Epithelial cell of proximal tubule (primary cell): ENCODE data around the gene UCN3. TPM values are rescaled to one million over a fixed set of nuclear protein-coding genes. Genes with fewer than 3 reads are reported as not detected.

Experiments used
- DNase-seq: peaks from one replicate; pipeline ENCODE4 v3.0.0-alpha.2; 2011; ENCODE audit warnings: low read depth
- H3K4me3 ChIP-seq: 2 replicates; pipeline ENCODE4 v1.5.1; 2011; ENCODE audit warnings: low read depth, mild to moderate bottlenecking, low read length
- total RNA-seq: library from RNA; depleted of rRNA; stranded (reverse); fragments of >200 nt; gene quantifications from 2 replicates; pipeline ENCODE4 v1.2.3, GENCODE V29; 2015
- TF ChIP-seq, protein P1 (sequence below): conservative IDR thresholded peaks from 2 replicates; pipeline ENCODE4 v1.5.1; 2012; ENCODE audit warnings: low read depth, mild to moderate bottlenecking, low read length

The UCN3 gene
- total RNA-seq, 1 donor from 2014 or later, result not detected

DNA sequence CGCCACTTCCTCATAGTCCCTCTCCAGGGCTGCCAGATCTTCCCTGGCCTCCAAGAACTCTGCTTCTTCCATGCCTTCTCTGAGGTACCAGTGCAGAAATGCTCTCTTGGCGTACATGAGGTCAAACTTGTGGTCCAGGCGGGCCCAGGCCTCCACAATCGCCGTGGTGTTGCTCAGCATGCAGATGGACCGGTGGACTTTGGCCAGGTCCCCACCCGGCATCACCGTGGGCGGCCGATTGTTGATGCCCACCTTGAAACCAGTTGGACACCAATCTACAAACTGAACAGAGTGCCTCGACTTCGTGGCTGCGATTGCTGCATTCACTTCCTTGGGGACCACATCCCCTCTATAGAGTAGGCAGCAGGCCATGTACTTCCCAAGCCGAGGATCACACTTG, 28.8 kb downstream of the UCN3 start:
- no peak for DNase-seq
- H3K4me3 ChIP-seq, result no peak overlapping the region
- TF ChIP-seq, protein P1, sequence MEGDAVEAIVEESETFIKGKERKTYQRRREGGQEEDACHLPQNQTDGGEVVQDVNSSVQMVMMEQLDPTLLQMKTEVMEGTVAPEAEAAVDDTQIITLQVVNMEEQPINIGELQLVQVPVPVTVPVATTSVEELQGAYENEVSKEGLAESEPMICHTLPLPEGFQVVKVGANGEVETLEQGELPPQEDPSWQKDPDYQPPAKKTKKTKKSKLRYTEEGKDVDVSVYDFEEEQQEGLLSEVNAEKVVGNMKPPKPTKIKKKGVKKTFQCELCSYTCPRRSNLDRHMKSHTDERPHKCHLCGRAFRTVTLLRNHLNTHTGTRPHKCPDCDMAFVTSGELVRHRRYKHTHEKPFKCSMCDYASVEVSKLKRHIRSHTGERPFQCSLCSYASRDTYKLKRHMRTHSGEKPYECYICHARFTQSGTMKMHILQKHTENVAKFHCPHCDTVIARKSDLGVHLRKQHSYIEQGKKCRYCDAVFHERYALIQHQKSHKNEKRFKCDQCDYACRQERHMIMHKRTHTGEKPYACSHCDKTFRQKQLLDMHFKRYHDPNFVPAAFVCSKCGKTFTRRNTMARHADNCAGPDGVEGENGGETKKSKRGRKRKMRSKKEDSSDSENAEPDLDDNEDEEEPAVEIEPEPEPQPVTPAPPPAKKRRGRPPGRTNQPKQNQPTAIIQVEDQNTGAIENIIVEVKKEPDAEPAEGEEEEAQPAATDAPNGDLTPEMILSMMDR, result no peak

DNA sequence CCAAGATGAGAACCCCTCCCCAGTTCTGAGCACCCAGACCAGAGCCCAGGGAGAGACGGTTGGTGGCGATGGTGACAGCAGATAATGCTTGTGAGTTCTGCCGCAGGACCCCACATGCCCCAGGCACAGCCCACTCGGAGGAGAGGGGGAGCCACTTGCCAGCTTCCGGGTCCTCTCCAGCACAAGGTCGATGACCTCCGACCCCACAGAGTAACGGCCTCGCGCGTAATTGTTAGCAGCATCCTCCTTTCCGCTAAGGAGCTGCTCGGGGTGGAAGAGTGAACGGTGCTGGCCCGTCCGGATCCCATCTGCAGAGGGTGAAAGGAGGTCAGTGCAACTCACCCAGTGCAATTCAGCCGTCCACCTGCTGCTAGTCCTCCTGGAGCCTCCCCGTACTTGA, 30.4 kb downstream of the UCN3 start:
- no peak overlapping the region for H3K4me3 ChIP-seq
- TF ChIP-seq, protein P1, result no peak

DNA sequence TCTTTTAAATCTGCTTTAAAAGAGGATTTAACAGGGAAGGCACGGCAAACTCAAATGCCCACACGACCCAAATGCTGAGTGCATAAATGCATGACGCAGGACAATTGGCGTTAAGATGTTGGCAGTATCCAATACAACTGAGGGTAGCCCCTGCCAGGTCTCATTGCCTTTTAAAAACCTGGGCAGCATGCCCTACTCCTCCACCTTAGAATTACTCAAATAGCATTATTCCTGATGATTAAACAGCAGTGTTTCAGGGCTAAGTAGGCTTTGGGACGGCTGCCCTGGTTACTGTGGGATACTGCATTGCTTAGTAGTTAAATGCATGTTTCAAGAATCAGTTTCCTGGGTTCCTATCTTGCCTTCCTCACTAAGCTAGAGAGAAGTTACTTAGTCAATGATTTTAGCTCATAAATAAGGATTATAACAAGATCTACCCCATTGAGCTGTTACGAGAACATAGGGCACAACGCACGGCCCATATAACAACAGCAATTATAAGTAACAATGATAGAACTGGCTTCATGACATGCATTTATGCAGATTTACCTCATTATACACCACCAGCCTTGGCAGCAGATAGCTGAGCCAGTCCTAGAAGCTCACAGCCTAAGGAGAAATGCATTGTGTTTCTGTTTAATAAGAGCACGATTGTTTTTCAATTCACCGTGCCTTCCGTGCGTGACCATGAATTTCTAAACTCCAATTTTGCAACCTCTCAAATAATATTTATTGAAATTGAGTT, 32.0 kb downstream of the UCN3 start:
- TF ChIP-seq, protein P1, result no peak
- DNase-seq, result no peak
- no peak overlapping the region for H3K4me3 ChIP-seq

More for the DNA sequence above, 30.4 kb downstream of the UCN3 start:
- no peak for DNase-seq

DNA sequence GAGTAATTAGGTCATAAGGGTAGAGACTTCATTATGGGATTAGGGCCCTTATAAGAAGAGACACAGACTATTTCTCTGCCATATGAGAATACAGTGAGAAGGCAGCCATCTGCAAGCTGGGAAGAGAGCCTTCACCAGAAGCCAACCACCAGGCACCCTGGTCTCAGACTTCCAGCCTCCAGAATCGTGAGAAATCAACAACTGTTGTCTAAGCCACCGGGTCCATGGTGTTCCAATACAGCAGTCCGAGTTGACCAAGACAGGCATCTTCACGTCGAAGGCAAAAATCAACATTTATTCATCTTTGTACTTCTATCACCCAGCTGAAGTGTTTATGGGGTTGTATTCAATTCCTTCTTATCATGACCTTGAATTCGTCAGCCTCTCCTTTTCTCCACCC, 34.6 kb downstream of the UCN3 start:
- TF ChIP-seq, protein P1, result no peak
- no peak for DNase-seq

DNA sequence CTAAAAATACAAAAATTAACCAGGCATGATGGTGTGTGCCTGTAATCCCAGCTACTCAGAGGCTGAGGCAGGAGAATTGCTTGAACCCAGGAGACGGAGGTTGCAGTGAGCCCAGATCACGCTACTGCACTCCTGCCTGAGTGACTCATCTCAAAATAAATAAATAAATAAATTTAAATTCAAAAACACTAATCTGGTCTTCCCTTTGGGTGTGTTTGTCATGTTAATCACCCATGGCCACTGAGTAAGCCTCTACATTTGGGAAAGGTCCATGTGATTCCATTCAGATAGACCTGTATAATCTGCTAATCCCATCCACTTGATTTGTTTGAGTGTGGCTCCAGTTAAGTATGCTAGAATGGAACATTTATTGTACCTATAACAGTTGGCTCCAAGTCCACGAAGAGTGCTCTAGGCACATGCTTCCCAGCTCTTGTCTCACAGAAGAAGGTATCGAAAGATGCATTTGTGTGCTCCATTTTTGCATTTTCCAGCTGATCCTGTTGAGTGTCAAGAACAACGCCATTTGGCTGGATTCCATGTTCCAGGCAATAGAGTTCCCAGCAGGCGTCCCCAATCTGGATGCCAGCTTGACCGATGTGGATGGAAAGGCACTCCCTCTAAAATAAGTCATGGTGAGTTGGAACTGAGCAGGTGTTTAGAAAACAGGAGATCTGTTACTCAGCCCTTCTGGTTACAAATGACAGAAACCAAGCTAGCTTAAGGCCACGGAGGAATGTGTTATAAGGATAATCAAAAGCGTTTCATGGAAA, 35.9 kb downstream of the UCN3 start:
- H3K4me3 ChIP-seq, result no peak overlapping the region
- DNase-seq, result no peak
- TF ChIP-seq, protein P1, result no peak

More for the DNA sequence above, 34.6 kb downstream of the UCN3 start:
- H3K4me3 ChIP-seq, result no peak overlapping the region

DNA sequence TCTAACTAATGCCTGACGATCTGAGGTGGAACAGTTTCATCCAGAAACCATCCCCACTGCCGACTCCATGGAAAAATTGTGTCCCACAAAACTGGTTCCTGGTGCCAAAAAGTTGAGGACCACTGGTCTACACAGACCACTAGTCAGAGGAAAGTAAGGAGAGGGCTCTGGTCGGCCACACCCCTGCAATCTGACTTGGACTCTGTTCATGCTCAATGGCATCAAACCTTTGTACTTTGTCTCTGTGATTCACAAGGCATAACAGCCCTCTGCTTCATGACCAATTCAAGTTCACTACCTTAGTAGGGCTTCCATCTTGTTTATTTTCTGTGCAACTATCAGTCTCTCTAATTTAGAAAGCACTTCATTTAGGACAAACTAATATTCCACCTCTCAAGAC, 38.0 kb downstream of the UCN3 start:
- H3K4me3 ChIP-seq, result no peak overlapping the region
- TF ChIP-seq, protein P1, result no peak
- no peak for DNase-seq
